MV-4-11 (cell line): ENCODE results near the gene LMNTD1.
A peak's percentile ranks its signal among the peaks of the same experiment; 100 is the strongest.
"Not testable (repeated sequence)": the region's sequence is repeated elsewhere in the genome, so short reads cannot be mapped to it uniquely, and the experiment has no call there.

Experiments used
- DNase-seq: peaks from one replicate; lab custom pipeline; 2025; lab: John Stamatoyannopoulos, UW

The LMNTD1 gene

GRCh38 chr12:25553098-25553497, at the start of gene LMNTD1:
Gene LMNTD1 (minus strand): TSS chr12:25553283. CDS start chr12:25552959, 324 bp downstream.
- peak; percentile 32 for DNase-seq

GRCh38 chr12:25598956-25599355, 45.9 kb upstream of the LMNTD1 start:
- DNase-seq, result no peak

GRCh38 chr12:25595496-25595895, 42.4 kb upstream of the LMNTD1 start:
- DNase-seq, result not testable (repeated sequence)

- no peak for DNase-seq
Measured at GRCh38 chr12:25594376-25594775, 41.3 kb upstream of the LMNTD1 start.

GRCh38 chr12:25592725-25593495, 39.8 kb upstream of the LMNTD1 start:
- DNase-seq, result no peak

- peak; percentile 9 for DNase-seq
Measured at GRCh38 chr12:25591144-25591543, 38.1 kb upstream of the LMNTD1 start.

- DNase-seq, result no peak
Measured at GRCh38 chr12:25590011-25590721, 37.1 kb upstream of the LMNTD1 start.

- no peak for DNase-seq
Measured at GRCh38 chr12:25587346-25587745, 34.3 kb upstream of the LMNTD1 start.

- DNase-seq, result no peak
Measured at GRCh38 chr12:25585662-25586061, 32.6 kb upstream of the LMNTD1 start.

GRCh38 chr12:25585021-25585523, 32.0 kb upstream of the LMNTD1 start:
- no peak for DNase-seq

- DNase-seq, result no peak
Measured at GRCh38 chr12:25584596-25584995, 31.5 kb upstream of the LMNTD1 start.

- DNase-seq, result no peak
Measured at GRCh38 chr12:25583545-25583944, 30.5 kb upstream of the LMNTD1 start.

GRCh38 chr12:25581067-25581466, 28.0 kb upstream of the LMNTD1 start:
- no peak for DNase-seq

GRCh38 chr12:25578411-25579143, 25.5 kb upstream of the LMNTD1 start:
- DNase-seq, result no peak

- no peak for DNase-seq
Measured at GRCh38 chr12:25574761-25575160, 21.7 kb upstream of the LMNTD1 start.

GRCh38 chr12:25573346-25573745, 20.3 kb upstream of the LMNTD1 start:
- DNase-seq, result no peak

GRCh38 chr12:25570418-25570817, 17.3 kb upstream of the LMNTD1 start:
- no peak for DNase-seq

- DNase-seq, result peak; percentile 74
Measured at GRCh38 chr12:25566202-25566949, 13.3 kb upstream of the LMNTD1 start.

GRCh38 chr12:25558586-25558985, 5.5 kb upstream of the LMNTD1 start:
- no peak for DNase-seq

- peak; percentile 38 for DNase-seq
Measured at GRCh38 chr12:25557830-25558436, 4.8 kb upstream of the LMNTD1 start.

- peak; percentile 64 for DNase-seq
Measured at GRCh38 chr12:25556153-25556552, 3.1 kb upstream of the LMNTD1 start.
